GM20000 (cell line): ENCODE results near the gene RARA.
A peak's percentile ranks its signal among the peaks of the same experiment; 100 is the strongest.

Experiments
- DNase-seq: peaks from one replicate; pipeline ENCODE4 v3.0.0; 2012; ENCODE audit warnings: low spot score
- TF ChIP-seq, protein P1 (sequence below): IDR thresholded peaks from 2 replicates; pipeline ENCODE4 v1.5.1; 2012; ENCODE audit warnings: mild to moderate bottlenecking, control low read depth; ENCODE audit errors: extremely low read depth, missing control alignments

The RARA gene

DNA sequence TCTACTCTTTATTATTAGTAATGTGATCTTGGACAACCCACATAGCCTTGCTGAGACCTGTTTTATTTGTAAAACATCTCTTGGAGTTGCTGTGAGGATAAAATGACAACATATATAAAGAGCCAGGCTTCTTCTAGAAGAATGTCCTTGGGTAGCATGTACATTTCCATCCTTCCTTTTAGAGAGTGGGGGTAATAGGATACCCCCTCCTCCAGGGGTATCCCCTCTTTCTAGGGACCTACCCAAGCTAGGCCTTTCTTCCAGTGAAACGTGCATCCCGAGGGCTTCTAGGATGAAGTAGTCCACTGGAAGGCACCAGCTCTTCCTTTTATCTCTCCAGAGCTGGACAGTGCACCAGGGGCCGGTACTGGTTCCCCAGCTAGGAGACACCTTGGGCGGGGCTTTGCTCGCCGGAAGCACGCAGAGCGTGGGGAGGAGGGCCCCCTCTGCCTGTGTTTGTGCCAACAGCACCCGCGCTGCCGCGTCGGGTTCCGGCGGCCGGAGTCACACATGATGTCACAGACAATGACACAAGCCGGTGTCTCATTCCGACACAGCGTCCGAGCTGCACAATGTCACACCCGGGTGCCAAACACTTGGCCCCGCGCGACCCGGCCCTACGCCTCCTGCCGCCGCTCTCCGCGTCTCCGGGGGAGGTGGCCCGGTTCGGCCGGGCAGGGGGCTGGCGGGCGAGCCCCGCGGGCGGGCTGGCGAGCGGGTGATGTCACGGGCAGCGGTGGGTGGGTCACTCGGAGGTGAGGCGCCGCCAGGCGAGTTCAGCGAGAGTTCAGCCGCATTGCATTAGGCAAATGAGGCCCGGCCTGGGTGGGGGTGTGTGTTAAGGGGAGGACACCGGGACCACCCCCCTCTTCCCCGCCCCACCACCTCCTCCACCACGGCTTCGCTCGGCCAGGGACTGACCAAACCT lies 32.2 kb downstream of the RARA start:
- TF ChIP-seq, protein P1, sequence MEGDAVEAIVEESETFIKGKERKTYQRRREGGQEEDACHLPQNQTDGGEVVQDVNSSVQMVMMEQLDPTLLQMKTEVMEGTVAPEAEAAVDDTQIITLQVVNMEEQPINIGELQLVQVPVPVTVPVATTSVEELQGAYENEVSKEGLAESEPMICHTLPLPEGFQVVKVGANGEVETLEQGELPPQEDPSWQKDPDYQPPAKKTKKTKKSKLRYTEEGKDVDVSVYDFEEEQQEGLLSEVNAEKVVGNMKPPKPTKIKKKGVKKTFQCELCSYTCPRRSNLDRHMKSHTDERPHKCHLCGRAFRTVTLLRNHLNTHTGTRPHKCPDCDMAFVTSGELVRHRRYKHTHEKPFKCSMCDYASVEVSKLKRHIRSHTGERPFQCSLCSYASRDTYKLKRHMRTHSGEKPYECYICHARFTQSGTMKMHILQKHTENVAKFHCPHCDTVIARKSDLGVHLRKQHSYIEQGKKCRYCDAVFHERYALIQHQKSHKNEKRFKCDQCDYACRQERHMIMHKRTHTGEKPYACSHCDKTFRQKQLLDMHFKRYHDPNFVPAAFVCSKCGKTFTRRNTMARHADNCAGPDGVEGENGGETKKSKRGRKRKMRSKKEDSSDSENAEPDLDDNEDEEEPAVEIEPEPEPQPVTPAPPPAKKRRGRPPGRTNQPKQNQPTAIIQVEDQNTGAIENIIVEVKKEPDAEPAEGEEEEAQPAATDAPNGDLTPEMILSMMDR = no peak
- DNase-seq = peak; percentile 89

- TF ChIP-seq, protein P1 = no peak
- DNase-seq = peak; percentile 62
Measured at GRCh38 chr17:40341808-40342503, 33.0 kb downstream of the RARA start.

- DNase-seq = no peak
Measured at GRCh38 chr17:40342504-40343218, 33.7 kb downstream of the RARA start.

GRCh38 chr17:40343219-40344119 lies 34.5 kb downstream of the RARA start:
- TF ChIP-seq, protein P1 = no peak
- DNase-seq = no peak

More at GRCh38 chr17:40342504-40343218, 33.7 kb downstream of the RARA start:
- TF ChIP-seq, protein P1 = no peak

DNA sequence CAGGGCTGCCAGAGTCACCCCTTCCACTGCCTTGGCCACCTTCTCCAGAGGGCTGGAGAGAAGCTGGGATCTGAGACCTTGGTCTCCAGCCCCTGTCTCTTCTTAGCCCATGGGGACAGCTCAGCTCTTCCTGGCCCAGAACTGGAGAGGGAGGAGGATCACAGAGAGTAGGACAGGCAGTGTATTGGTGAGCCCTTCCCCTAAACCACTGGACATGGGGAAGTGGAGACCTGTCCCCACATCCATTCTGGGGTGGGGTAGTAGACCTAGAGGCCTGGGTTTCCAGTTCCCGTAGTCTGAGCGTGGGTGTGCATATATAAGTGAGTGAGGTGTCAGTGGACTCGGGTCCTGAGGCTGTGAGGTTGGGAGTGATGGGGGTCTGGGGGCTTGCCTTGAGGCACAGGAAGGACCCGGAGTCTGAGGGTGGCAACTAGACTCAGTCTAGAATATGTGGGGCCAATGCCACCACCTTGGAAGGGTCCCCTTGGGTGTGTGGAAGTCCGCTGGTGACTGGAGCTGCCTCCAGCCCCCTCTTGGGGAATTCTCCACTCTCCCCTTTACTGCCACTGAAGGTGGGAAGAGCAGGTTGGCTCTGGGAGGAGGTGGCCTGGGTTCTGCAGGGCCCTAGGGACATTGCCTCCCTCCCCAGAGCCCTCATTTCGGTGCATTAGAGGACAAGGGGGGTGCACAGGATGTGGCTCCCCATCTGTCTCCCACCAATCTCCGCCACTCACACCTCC lies 35.6 kb downstream of the RARA start:
- DNase-seq = no peak
- TF ChIP-seq, protein P1 = no peak
